Measurements from ENCODE around the gene CBLL2. TPM values are rescaled to one million over a fixed set of nuclear protein-coding genes. Genes with fewer than 3 reads are reported as not detected.

Gene CBLL2
- total and polyA plus RNA-seq, 2 donors (not counting 3 experiments of a cell fraction or from before 2014, with no cell fraction given), result not detected

GRCh38 chrX:22249371-22249770 is 23.3 kb upstream of the CBLL2 start:
- no peaks in the 10 kb centered on the region for H3K79me2 ChIP-seq (ENCODE audit: control insufficient read depth, insufficient read depth, low read length)
- no peak overlapping the region for H3K4me2 ChIP-seq (ENCODE audit: insufficient read depth, low read length)
- no peaks in the 10 kb centered on the region for H3K36me3 ChIP-seq (ENCODE audit: control insufficient read depth in 2 of 2, extremely low read depth in 1 of 2, insufficient read depth in 2 of 2, low read length in 2 of 2)
- no peak overlapping the region for H3K9ac ChIP-seq (replicated peaks; ENCODE audit: extremely low read depth, insufficient read depth, low read length)
- ChIA-PET POLR2A (no interaction called here), CTCF (no interaction called here)
- dilution Hi-C loops (cut with MboI; ENCODE audit: extremely low pct_ligation_motif_present, low sequenced_read_pairs), result no loop called here
- H3K9me3 ChIP-seq (replicated peaks; ENCODE audit: control insufficient read depth, insufficient read depth, low read length), result no peaks in the 10 kb centered on the region
- H3K27ac ChIP-seq (ENCODE audit: insufficient read depth, low read depth, low read length), result no peak overlapping the region
- intact Hi-C loops (cut with micrococcal nuclease), result no loop called here
- no peak for FAIRE-seq
- H3K9me1 ChIP-seq (replicated peaks; ENCODE audit: control insufficient read depth, extremely low read depth, insufficient read depth, low read length), result no peaks in the 10 kb centered on the region
- no peak overlapping the region for H2AFZ ChIP-seq (ENCODE audit: low read depth, low read length)
- TF ChIP-seq GATA2 (IDR thresholded peaks at IDR 0.05; ENCODE audit: insufficient read depth, insufficient read length, low read depth, low read length) (no peak), EZH2 (IDR thresholded peaks at IDR 0.05; ENCODE audit: borderline replicate concordance, low read depth, low read length, severe bottlenecking) (no peak), FOS (IDR thresholded peaks at IDR 0.05; ENCODE audit: borderline replicate concordance, insufficient read depth, low read length) (no peak), MAX (IDR thresholded peaks at IDR 0.05; ENCODE audit: insufficient read depth, insufficient read length) (no peak), POLR2AphosphoS5 (IDR thresholded peaks at IDR 0.05; ENCODE audit: insufficient read depth, low read depth, low read length) (no peak)
- H3K4me1 ChIP-seq (ENCODE audit: control insufficient read depth, extremely low read depth, insufficient read depth, low read length), result no peaks in the 10 kb centered on the region
- no peak overlapping the region for H3K4me3 ChIP-seq (replicated peaks in 1 of 3; ENCODE audit: insufficient read depth in 1 of 3, low read depth in 1 of 3, low read length in 3 of 3)
- no peaks in the 10 kb centered on the region for H4K20me1 ChIP-seq (replicated peaks; ENCODE audit: control insufficient read depth, extremely low read depth, insufficient read depth, low read length)
- H3K27me3 ChIP-seq (ENCODE audit: control insufficient read depth in 2 of 2, insufficient read depth in 2 of 2, low read length in 2 of 2), result no peaks in the 10 kb centered on the region
- DNase-seq (ENCODE audit: low read depth, low spot score), result no peak
- no TSS peak for BruUV-seq (replicated peaks)

- dilution Hi-C loops (cut with MboI; ENCODE audit: extremely low pct_ligation_motif_present, low sequenced_read_pairs), result no loop called here
- Histone ChIP-seq H3K79me2 (ENCODE audit: control insufficient read depth, insufficient read depth, low read length) (no peaks in the 10 kb centered on the region), H3K9ac (replicated peaks; ENCODE audit: extremely low read depth, insufficient read depth, low read length) (no peak overlapping the region), H3K4me1 (ENCODE audit: control insufficient read depth, extremely low read depth, insufficient read depth, low read length) (no peaks in the 10 kb centered on the region), H2AFZ (ENCODE audit: low read depth, low read length) (no peak overlapping the region), H3K4me3 (replicated peaks in 1 of 3; ENCODE audit: insufficient read depth in 1 of 3, low read depth in 1 of 3, low read length in 3 of 3) (no peak overlapping the region), H3K4me2 (ENCODE audit: insufficient read depth, low read length) (no peak overlapping the region), H3K9me1 (replicated peaks; ENCODE audit: control insufficient read depth, extremely low read depth, insufficient read depth, low read length) (no peaks in the 10 kb centered on the region), H3K9me3 (replicated peaks; ENCODE audit: control insufficient read depth, insufficient read depth, low read length) (no peaks in the 10 kb centered on the region), H3K27ac (ENCODE audit: insufficient read depth, low read depth, low read length) (no peak overlapping the region), H4K20me1 (replicated peaks; ENCODE audit: control insufficient read depth, extremely low read depth, insufficient read depth, low read length) (no peaks in the 10 kb centered on the region), H3K27me3 (ENCODE audit: control insufficient read depth in 2 of 2, insufficient read depth in 2 of 2, low read length in 2 of 2) (no peaks in the 10 kb centered on the region), H3K36me3 (ENCODE audit: control insufficient read depth in 2 of 2, extremely low read depth in 1 of 2, insufficient read depth in 2 of 2, low read length in 2 of 2) (no peaks in the 10 kb centered on the region)
- ChIA-PET POLR2A (no interaction called here), CTCF (no interaction called here)
- TF ChIP-seq GATA2 (IDR thresholded peaks at IDR 0.05; ENCODE audit: insufficient read depth, insufficient read length, low read depth, low read length) (no peak), POLR2AphosphoS5 (IDR thresholded peaks at IDR 0.05; ENCODE audit: insufficient read depth, low read depth, low read length) (no peak), JUN (IDR thresholded peaks at IDR 0.05; ENCODE audit: borderline replicate concordance, insufficient read depth, insufficient read length, low read depth) (no peak), MYC (IDR thresholded peaks at IDR 0.05; ENCODE audit: low read depth, low read length) (no peak)
- DNase-seq (ENCODE audit: low read depth, low spot score), result no peak
- no TSS peak for BruUV-seq (replicated peaks)
- no peak for FAIRE-seq
- intact Hi-C loops (cut with micrococcal nuclease), result no loop called here
Observed at GRCh38 chrX:22268706-22269105, 4.0 kb upstream of the CBLL2 start.

Measured in endothelial cell of umbilical vein (primary cell).